H9 (cell line): Measurements from ENCODE around the gene R3HDM2. TPM values are rescaled to one million over a fixed set of nuclear protein-coding genes. Genes with fewer than 3 reads are reported as not detected.

ENCODE experiments used
- DNase-seq: peaks from one replicate; pipeline ENCODE4 v3.0.0-alpha.2; 2017
- H2AFZ ChIP-seq: one replicate; pipeline ENCODE4 v1.6.1; 2013; ENCODE audit warnings: mild to moderate bottlenecking, low read length, control low read depth, moderate library complexity
- H2AK5ac ChIP-seq: 2 replicates; pipeline ENCODE4 v1.6.1; 2013; ENCODE audit warnings: low read length, control low read depth, mixed read lengths; ENCODE audit not compliant: insufficient read length
- H2BK120ac ChIP-seq: one replicate; pipeline ENCODE4 v1.6.1; 2013; ENCODE audit warnings: low read depth, mild to moderate bottlenecking, low read length, control low read depth, inconsistent platforms; ENCODE audit not compliant: poor library complexity, severe bottlenecking
- H2BK12ac ChIP-seq: 2 replicates; pipeline ENCODE4 v1.6.1; 2013; ENCODE audit warnings: low read length, control low read depth, mixed read lengths, low read depth; ENCODE audit not compliant: insufficient read length
- H2BK15ac ChIP-seq: 2 replicates; pipeline ENCODE4 v1.6.1; 2013; ENCODE audit warnings: low read depth, low read length, control low read depth
- H2BK20ac ChIP-seq: one replicate; pipeline ENCODE4 v1.6.1; 2013; ENCODE audit warnings: low read depth, mild to moderate bottlenecking, low read length, control low read depth, inconsistent platforms; ENCODE audit not compliant: poor library complexity, severe bottlenecking
- H2BK5ac ChIP-seq: 2 replicates; pipeline ENCODE4 v1.6.1; 2013; ENCODE audit warnings: low read length, control low read depth, mixed read lengths; ENCODE audit not compliant: insufficient read length
- H3K14ac ChIP-seq: 2 replicates; pipeline ENCODE4 v1.6.1; 2013; ENCODE audit warnings: low read length, control low read depth; ENCODE audit not compliant: insufficient read depth
- H3K18ac ChIP-seq: 2 replicates; pipeline ENCODE4 v1.6.1; 2013; ENCODE audit warnings: low read depth, mild to moderate bottlenecking, mixed read lengths, low read length, control low read depth; ENCODE audit not compliant: insufficient read length
- H3K23ac ChIP-seq: 2 replicates; pipeline ENCODE4 v1.6.1; 2013; ENCODE audit warnings: low read length, control low read depth, mixed read lengths, low read depth; ENCODE audit not compliant: insufficient read length
- H3K23me2 ChIP-seq: 2 replicates; pipeline ENCODE4 v1.6.1; 2013; ENCODE audit warnings: low read depth, mild to moderate bottlenecking, mixed read lengths, low read length, control low read depth; ENCODE audit not compliant: insufficient read length, poor library complexity, severe bottlenecking
- H3K27ac ChIP-seq: 2 replicates; pipeline ENCODE4 v1.5.1; 2013; ENCODE audit warnings: low read length, control low read depth, mixed read lengths, low read depth; ENCODE audit not compliant: insufficient read length
- H3K27me3 ChIP-seq: 2 replicates; pipeline ENCODE4 v1.6.1; 2013; ENCODE audit warnings: low read length, control low read depth, inconsistent platforms; ENCODE audit not compliant: insufficient read depth
- H3K4ac ChIP-seq: 2 replicates; pipeline ENCODE4 v1.6.1; 2013; ENCODE audit warnings: low read depth, mild to moderate bottlenecking, control low read depth, inconsistent platforms, low read length, moderate library complexity
- H3K4me1 ChIP-seq: 2 replicates; pipeline ENCODE4 v1.6.1; 2013; ENCODE audit warnings: low read length, control low read depth, inconsistent platforms; ENCODE audit not compliant: insufficient read depth
- H3K4me2 ChIP-seq: 2 replicates; pipeline ENCODE4 v1.6.1; 2013; ENCODE audit warnings: low read length, control low read depth, mixed read lengths; ENCODE audit not compliant: insufficient read length, insufficient read depth
- H3K56ac ChIP-seq: 2 replicates; pipeline ENCODE4 v1.6.1; 2013; ENCODE audit warnings: low read depth, mild to moderate bottlenecking, mixed read lengths, low read length, control low read depth; ENCODE audit not compliant: insufficient read length
- H3K79me1 ChIP-seq: 2 replicates; pipeline ENCODE4 v1.6.1; 2013; ENCODE audit warnings: low read depth, mild to moderate bottlenecking, moderate library complexity, low read length, control low read depth, inconsistent platforms; ENCODE audit not compliant: insufficient read depth, poor library complexity, severe bottlenecking
- H3K79me2 ChIP-seq: 2 replicates; pipeline ENCODE4 v1.6.1; 2013; ENCODE audit warnings: low read length, control low read depth, inconsistent platforms; ENCODE audit not compliant: insufficient read depth
- H3K9ac ChIP-seq: 2 replicates; pipeline ENCODE4 v1.6.1; 2013; ENCODE audit warnings: low read length, control low read depth, mixed read lengths; ENCODE audit not compliant: insufficient read length; ENCODE audit errors: extremely low read depth
- H3K9me3 ChIP-seq: one replicate; pipeline ENCODE4 v1.6.1; 2013; ENCODE audit warnings: low read depth, low read length, inconsistent platforms; ENCODE audit not compliant: control insufficient read depth
- H3T11ph ChIP-seq: one replicate; pipeline ENCODE4 v1.6.1; 2013; ENCODE audit warnings: mild to moderate bottlenecking, low read length, control low read depth, inconsistent platforms
- H4K20me1 ChIP-seq: one replicate; pipeline ENCODE4 v1.6.1; 2013; ENCODE audit not compliant: control insufficient read depth, insufficient read length, insufficient read depth
- H4K5ac ChIP-seq: 2 replicates; pipeline ENCODE4 v1.6.1; 2013; ENCODE audit warnings: low read depth, mild to moderate bottlenecking, mixed read lengths, low read length, control low read depth; ENCODE audit not compliant: insufficient read length
- H4K8ac ChIP-seq: replicated peaks from 2 replicates; pipeline ENCODE4 v1.6.1; 2013; ENCODE audit warnings: low read length, control low read depth, mixed read lengths, low read depth; ENCODE audit not compliant: insufficient read length
- H4K91ac ChIP-seq: 2 replicates; pipeline ENCODE4 v1.6.1; 2013; ENCODE audit warnings: low read depth, mild to moderate bottlenecking, moderate library complexity, mixed read lengths, low read length, control low read depth; ENCODE audit not compliant: insufficient read length
- H3K27ac Mint-ChIP-seq, 3 experiments: 2 replicates in 2 of 3; 3 replicates in 1 of 3; pipeline ENCODE4 v1.8.0; 2020 to 2021; ENCODE audit warnings: mixed read lengths in 3 of 3, mild to moderate bottlenecking in 1 of 3, moderate library complexity in 1 of 3
- H3K27me3 Mint-ChIP-seq: 2 replicates; pipeline ENCODE4 v1.8.0; 2021; ENCODE audit warnings: low read depth, mild to moderate bottlenecking, moderate library complexity, mixed read lengths
- H3K36me3 Mint-ChIP-seq, 3 experiments: 2 replicates in 2 of 3; 3 replicates in 1 of 3; pipeline ENCODE4 v1.8.0; 2020 to 2021; ENCODE audit warnings: low read depth in 3 of 3, mixed read lengths in 3 of 3; ENCODE audit not compliant: insufficient read depth in 1 of 3
- H3K4me1 Mint-ChIP-seq, 2 experiments: 2 replicates each; pipeline ENCODE4 v1.8.0; 2020; ENCODE audit warnings: mixed read lengths in 2 of 2
- H3K4me3 Mint-ChIP-seq, 2 experiments: 2 replicates in 1 of 2; 3 replicates in 1 of 2; pipeline ENCODE4 v1.8.0; 2020 to 2021; ENCODE audit warnings: mild to moderate bottlenecking in 2 of 2, mixed read lengths in 2 of 2, moderate library complexity in 1 of 2
- H3K9me3 Mint-ChIP-seq, 2 experiments: 2 replicates in 1 of 2; 3 replicates in 1 of 2; pipeline ENCODE4 v1.8.0; 2020; ENCODE audit warnings: mild to moderate bottlenecking in 2 of 2, mixed read lengths in 2 of 2, moderate library complexity in 1 of 2
- WGBS: extraction: QIAGEN DNeasy Blood & Tissue Kit; methylation state at CpG from one replicate; pipeline ENCODE4 v1.1.7; 2013; ENCODE audit warnings: missing lambda C conversion rate, low lambda C conversion rate, mixed read lengths; ENCODE audit not compliant: insufficient read length; ENCODE audit errors: extremely low coverage; 5-methylcytosine and 5-hydroxymethylcytosine counted together
- total RNA-seq: library from RNA; stranded (reverse); gene quantifications from 2 replicates; pipeline ENCODE4 v1.2.1, GENCODE V29; 2021
- TF ChIP-seq, protein P1 (sequence below): fragments of 200-600 bp; sonication (generic); conservative IDR thresholded peaks from 3 replicates; pipeline ENCODE4 v1.8.0; 2021; ENCODE audit warnings: antibody characterized with exemption, mild to moderate bottlenecking

The R3HDM2 gene
- total RNA-seq, 1 experiment from 2014 or later: 43.9 TPM

GRCh38 chr12:57242329-57242690, 188.5 kb downstream of the R3HDM2 start:
- H3K14ac ChIP-seq: no peak overlapping the region
- no peak overlapping the region for H2BK120ac ChIP-seq
- peaks cover 72% of the 10 kb centered on the region for H3K27me3 Mint-ChIP-seq
- H3K9ac ChIP-seq: no peak overlapping the region
- H3K79me2 ChIP-seq: no peaks in the 10 kb centered on the region
- H2BK20ac ChIP-seq: no peak overlapping the region
- H3K56ac ChIP-seq: no peak overlapping the region
- H3K23me2 ChIP-seq: peaks cover 29% of the 10 kb centered on the region
- H2BK12ac ChIP-seq: no peak overlapping the region
- H3K27ac ChIP-seq: no peak overlapping the region
- H3K27me3 ChIP-seq: peaks cover 42% of the 10 kb centered on the region
- H3K18ac ChIP-seq: no peak overlapping the region
- H3K4me1 Mint-ChIP-seq: peaks cover 55 to 66% of the 10 kb centered on the region in 2 experiments
- no peak overlapping the region for H3K4ac ChIP-seq
- WGBS: no CpG with 5 or more reads among the region's 18 CpGs
- no peak overlapping the region for H4K8ac ChIP-seq
- no peak overlapping the region for H3K23ac ChIP-seq
- H2BK5ac ChIP-seq: no peak overlapping the region
- no peaks in the 10 kb centered on the region for H3K9me3 ChIP-seq
- DNase-seq: no peak
- no peak overlapping the region for H2AFZ ChIP-seq
- no peak overlapping the region for H2BK15ac ChIP-seq
- H3K4me3 Mint-ChIP-seq: peak overlapping the region; percentile 74 to 84
- H3K27ac Mint-ChIP-seq: no peak overlapping the region; a peak in 1 of 7 replicates
- 0 out of 2 replicates have a peak, but pooled peaks cover 4% of the 10 kb centered on the region for H3K4me1 ChIP-seq
- peak overlapping the region; percentile 44 for H3K4me2 ChIP-seq
- TF ChIP-seq, protein P1, sequence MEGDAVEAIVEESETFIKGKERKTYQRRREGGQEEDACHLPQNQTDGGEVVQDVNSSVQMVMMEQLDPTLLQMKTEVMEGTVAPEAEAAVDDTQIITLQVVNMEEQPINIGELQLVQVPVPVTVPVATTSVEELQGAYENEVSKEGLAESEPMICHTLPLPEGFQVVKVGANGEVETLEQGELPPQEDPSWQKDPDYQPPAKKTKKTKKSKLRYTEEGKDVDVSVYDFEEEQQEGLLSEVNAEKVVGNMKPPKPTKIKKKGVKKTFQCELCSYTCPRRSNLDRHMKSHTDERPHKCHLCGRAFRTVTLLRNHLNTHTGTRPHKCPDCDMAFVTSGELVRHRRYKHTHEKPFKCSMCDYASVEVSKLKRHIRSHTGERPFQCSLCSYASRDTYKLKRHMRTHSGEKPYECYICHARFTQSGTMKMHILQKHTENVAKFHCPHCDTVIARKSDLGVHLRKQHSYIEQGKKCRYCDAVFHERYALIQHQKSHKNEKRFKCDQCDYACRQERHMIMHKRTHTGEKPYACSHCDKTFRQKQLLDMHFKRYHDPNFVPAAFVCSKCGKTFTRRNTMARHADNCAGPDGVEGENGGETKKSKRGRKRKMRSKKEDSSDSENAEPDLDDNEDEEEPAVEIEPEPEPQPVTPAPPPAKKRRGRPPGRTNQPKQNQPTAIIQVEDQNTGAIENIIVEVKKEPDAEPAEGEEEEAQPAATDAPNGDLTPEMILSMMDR: no peak
- no peaks in the 10 kb centered on the region for H4K20me1 ChIP-seq
- H4K5ac ChIP-seq: no peak overlapping the region
- no peak overlapping the region for H2AK5ac ChIP-seq
- H3K36me3 Mint-ChIP-seq: peaks cover 0 to 3% (median 2%) of the 10 kb centered on the region in 3 experiments; a peak in 2 of 7 replicates
- H3K9me3 Mint-ChIP-seq: no peaks in the 10 kb centered on the region
- H4K91ac ChIP-seq: no peak overlapping the region
- no peak overlapping the region for H3T11ph ChIP-seq
- no peaks in the 10 kb centered on the region for H3K79me1 ChIP-seq
